GM12878 (cell line): Measurements from ENCODE around the gene NRTN. TPM values are rescaled to one million over a fixed set of nuclear protein-coding genes. Genes with fewer than 3 reads are reported as not detected.
"Not testable (repeated sequence)": the region's sequence is repeated elsewhere in the genome, so short reads cannot be mapped to it uniquely, and the experiment has no call there.

Experiments
- ATAC-seq: fragments of 200-7000 bp; cut with Tn5 transposase; 3 replicates; pipeline ENCODE4 v1.9.1; 2020; ENCODE audit warnings: mild to moderate bottlenecking, moderate library complexity
- BruUV-seq: library from RNA; stranded (reverse); fragments of 400-500 nt; replicated peaks from 2 replicates; lab custom pipeline; 2021; lab: Mats Ljungman, UMichigan
- CTCF ChIA-PET: fragments of 300-600 bp; sonication (Branson Sonifier 250); formaldehyde crosslinking; extraction: SDS; loops from one replicate; lab custom pipeline; 2021; ENCODE audit warnings: inconsistent platforms; lab: Yijun Ruan, JAX
- POLR2A ChIA-PET: fragments of 350-600 bp; formaldehyde crosslinking; extraction: SDS; loops from one replicate; lab custom pipeline; 2021; ENCODE audit warnings: inconsistent platforms; lab: Charles Lee
- RAD21 ChIA-PET: fragments of 300-600 bp; sonication (Branson Sonifier 250); formaldehyde crosslinking; loops from one replicate; lab custom pipeline; 2023; ENCODE audit warnings: antibody characterized with exemption; ENCODE audit not compliant: unreplicated experiment; lab: Charles Lee
- SMC1A ChIA-PET: fragments of 300-600 bp; sonication (Branson Sonifier 250); formaldehyde crosslinking; loops from one replicate; lab custom pipeline; 2023; ENCODE audit not compliant: unreplicated experiment, uncharacterized antibody; lab: Charles Lee
- DNase-seq: peaks from one replicate; pipeline ENCODE4 v3.0.0-alpha.2; 2011; ENCODE audit warnings: low read depth, low spot score
- FAIRE-seq: peaks from 3 replicates; lab custom pipeline; 2011; peaks lifted over from hg19 to GRCh38; lab: Jason Lieb, UNC
- H2AFZ ChIP-seq: 2 replicates; pipeline ENCODE4 v1.6.0; 2011; ENCODE audit warnings: low read depth, low read length, control low read depth; ENCODE audit not compliant: control insufficient read depth
- H3K27ac ChIP-seq: 2 replicates; pipeline ENCODE4 v1.5.1; 2011; ENCODE audit warnings: control low read depth; ENCODE audit not compliant: control insufficient read depth, insufficient read depth
- H3K27me3 ChIP-seq, 2 experiments: replicated peaks in 1 of 2; 2 replicates each; pipeline versions ENCODE4 v1.6.0 to v1.6.1; 2011; ENCODE audit warnings: low read length in 1 of 2; ENCODE audit not compliant: control insufficient read depth in 2 of 2, insufficient read depth in 2 of 2
- H3K36me3 ChIP-seq, 2 experiments: 2 replicates each; pipeline ENCODE4 v1.5.1; 2011; ENCODE audit warnings: low read length in 1 of 2; ENCODE audit not compliant: control insufficient read depth in 2 of 2, insufficient read depth in 2 of 2
- H3K4me1 ChIP-seq: 2 replicates; pipeline ENCODE4 v1.6.1; 2011; ENCODE audit warnings: mild to moderate bottlenecking, low read length, moderate library complexity, mixed read lengths; ENCODE audit not compliant: control insufficient read depth, insufficient read depth
- H3K4me2 ChIP-seq: 2 replicates; pipeline ENCODE4 v1.6.0; 2011; ENCODE audit warnings: control low read depth; ENCODE audit not compliant: control insufficient read depth, insufficient read depth
- H3K4me3 ChIP-seq: fragments of 200-600 bp; sonication (generic); 2 replicates; pipeline ENCODE4 v1.5.1; 2016
- H3K79me2 ChIP-seq: 2 replicates; pipeline ENCODE4 v1.6.0; 2011; ENCODE audit warnings: low read length; ENCODE audit not compliant: control insufficient read depth, insufficient read depth
- H3K9ac ChIP-seq: 2 replicates; pipeline ENCODE4 v1.8.0; 2011; ENCODE audit warnings: low read length, control low read depth, mixed read lengths; ENCODE audit not compliant: control insufficient read depth, insufficient read depth
- H3K9me3 ChIP-seq: replicated peaks from 3 replicates; pipeline ENCODE4 v1.5.1; 2011; ENCODE audit warnings: mild to moderate bottlenecking, low read length; ENCODE audit not compliant: control insufficient read depth, insufficient read depth
- H4K20me1 ChIP-seq: 2 replicates; pipeline ENCODE4 v1.6.0; 2011; ENCODE audit not compliant: control insufficient read depth, insufficient read depth
- YY1 ChIP-seq: IDR thresholded peaks from 2 replicates; pipeline ENCODE4 v1.6.1; 2011; ENCODE audit warnings: low read depth, mild to moderate bottlenecking, low read length
- ZNF384 ChIP-seq: IDR thresholded peaks from 2 replicates; pipeline ENCODE4 v1.6.1; 2012; ENCODE audit warnings: low read depth, mild to moderate bottlenecking, low read length, improper control_type of control experiment, borderline replicate concordance
- WGBS: methylation state at CpG from one replicate; pipeline ENCODE4 v1.1.6; 2016; ENCODE audit warnings: low lambda C conversion rate; ENCODE audit not compliant: insufficient replicate concordance, insufficient coverage; ENCODE audit errors: missing lambda C conversion rate; 5-methylcytosine and 5-hydroxymethylcytosine counted together
- in situ Hi-C: fragments of 300-500 bp; cut with MboI; formaldehyde crosslinking; loops from 9 replicates; pipeline ENCODE4 v1.14.3; 2018; ENCODE audit warnings: mixed read lengths
- intact Hi-C: fragments of 100-400 bp; cut with micrococcal nuclease; formaldehyde crosslinking; loops from one replicate; pipeline ENCODE4 v1.14.2; 2022; ENCODE audit not compliant: unreplicated experiment
- polyA plus RNA-seq, 11 experiments: library from polyadenylated mRNA; depleted of rRNA in 4 of 11; unstranded in 6 of 11; stranded (reverse) in 5 of 11; fragments of >200 nt; fragmentation: Nextera tagmentation in 4 of 11; fragmentation: Illumina TruSeq in 1 of 11; extraction: Ambion mirVana in 4 of 11; extraction: Trizol in 1 of 11; gene quantifications; 1 replicate in 1 of 11; 2 replicates in 10 of 11; pipeline versions ENCODE4 v1.2.1 to v1.2.3, GENCODE V29; 2011 to 2016; ENCODE audit warnings: inconsistent platforms in 2 of 11, missing spikeins in 2 of 11, low read depth in 1 of 11
- total RNA-seq, 4 experiments: library from RNA; depleted of rRNA in 3 of 4; stranded (reverse); fragments of >200 nt in 3 of 4; fragmentation: Illumina TruSeq in 1 of 4; extraction: Trizol in 1 of 4; gene quantifications; 2 replicates each; pipeline versions ENCODE4 v1.2.1 to v1.2.3, GENCODE V29; 2013 to 2021
- TF ChIP-seq, protein P1 (sequence below): fragments of 150-350 bp; IDR thresholded peaks from 2 replicates; pipeline ENCODE4 v1.6.1; 2016; ENCODE audit warnings: low read depth, low read length

Gene NRTN
- total and polyA plus RNA-seq, 10 of the 15 experiments (the other 5 are each of a cell fraction or from before 2014, with no cell fraction given) = not detected

DNA sequence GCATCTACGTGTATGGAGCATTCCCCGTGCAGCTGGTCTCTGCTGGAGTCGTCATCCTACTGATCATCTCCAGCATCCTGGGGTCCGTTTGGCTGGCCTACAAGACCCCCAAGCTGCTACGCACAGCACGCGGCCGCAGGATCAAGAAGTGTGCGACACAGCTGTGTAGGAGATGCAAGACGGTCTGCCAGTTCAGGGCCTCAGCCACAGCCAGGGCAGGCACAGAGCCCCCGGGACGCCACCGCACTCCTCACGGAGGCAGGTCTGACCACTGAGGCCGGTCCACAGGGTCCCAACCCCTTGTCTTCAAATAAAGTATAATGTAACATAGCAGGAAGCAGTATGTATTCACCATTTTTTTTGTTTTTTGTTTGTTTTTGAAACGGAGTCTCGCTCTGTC, 26.5 kb upstream of the NRTN start:
- H3K79me2 ChIP-seq = no peaks in the 10 kb centered on the region
- H3K4me3 ChIP-seq = no peak overlapping the region
- H3K27ac ChIP-seq = no peak overlapping the region
- no peaks in the 10 kb centered on the region for H4K20me1 ChIP-seq
- H3K4me1 ChIP-seq = no peaks in the 10 kb centered on the region
- H2AFZ ChIP-seq = no peak overlapping the region
- H3K4me2 ChIP-seq = no peak overlapping the region
- CTCF ChIA-PET = no interaction called here
- no peaks in the 10 kb centered on the region for H3K9me3 ChIP-seq
- SMC1A ChIA-PET = no interaction called here
- FAIRE-seq (no peak), DNase-seq (no peak), ATAC-seq (no peak)
- BruUV-seq = no TSS peak
- intact Hi-C loops (no loop called here), in situ Hi-C loops (no loop called here)
- POLR2A ChIA-PET = no interaction called here
- TF ChIP-seq ZNF384 = no peak
- TF ChIP-seq YY1 = no peak
- TF ChIP-seq, protein P1, sequence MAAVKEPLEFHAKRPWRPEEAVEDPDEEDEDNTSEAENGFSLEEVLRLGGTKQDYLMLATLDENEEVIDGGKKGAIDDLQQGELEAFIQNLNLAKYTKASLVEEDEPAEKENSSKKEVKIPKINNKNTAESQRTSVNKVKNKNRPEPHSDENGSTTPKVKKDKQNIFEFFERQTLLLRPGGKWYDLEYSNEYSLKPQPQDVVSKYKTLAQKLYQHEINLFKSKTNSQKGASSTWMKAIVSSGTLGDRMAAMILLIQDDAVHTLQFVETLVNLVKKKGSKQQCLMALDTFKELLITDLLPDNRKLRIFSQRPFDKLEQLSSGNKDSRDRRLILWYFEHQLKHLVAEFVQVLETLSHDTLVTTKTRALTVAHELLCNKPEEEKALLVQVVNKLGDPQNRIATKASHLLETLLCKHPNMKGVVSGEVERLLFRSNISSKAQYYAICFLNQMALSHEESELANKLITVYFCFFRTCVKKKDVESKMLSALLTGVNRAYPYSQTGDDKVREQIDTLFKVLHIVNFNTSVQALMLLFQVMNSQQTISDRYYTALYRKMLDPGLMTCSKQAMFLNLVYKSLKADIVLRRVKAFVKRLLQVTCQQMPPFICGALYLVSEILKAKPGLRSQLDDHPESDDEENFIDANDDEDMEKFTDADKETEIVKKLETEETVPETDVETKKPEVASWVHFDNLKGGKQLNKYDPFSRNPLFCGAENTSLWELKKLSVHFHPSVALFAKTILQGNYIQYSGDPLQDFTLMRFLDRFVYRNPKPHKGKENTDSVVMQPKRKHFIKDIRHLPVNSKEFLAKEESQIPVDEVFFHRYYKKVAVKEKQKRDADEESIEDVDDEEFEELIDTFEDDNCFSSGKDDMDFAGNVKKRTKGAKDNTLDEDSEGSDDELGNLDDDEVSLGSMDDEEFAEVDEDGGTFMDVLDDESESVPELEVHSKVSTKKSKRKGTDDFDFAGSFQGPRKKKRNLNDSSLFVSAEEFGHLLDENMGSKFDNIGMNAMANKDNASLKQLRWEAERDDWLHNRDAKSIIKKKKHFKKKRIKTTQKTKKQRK = no peak
- peaks cover 0 to 2% of the 10 kb centered on the region in 2 experiments; a peak in 2 of 4 replicates for H3K36me3 ChIP-seq
- H3K27me3 ChIP-seq = no peaks in the 10 kb centered on the region
- whole genome bisulfite sequencing = 78% methylated on average over 17 of the region's 17 CpGs
- no peak overlapping the region for H3K9ac ChIP-seq
- RAD21 ChIA-PET = no interaction called here

DNA sequence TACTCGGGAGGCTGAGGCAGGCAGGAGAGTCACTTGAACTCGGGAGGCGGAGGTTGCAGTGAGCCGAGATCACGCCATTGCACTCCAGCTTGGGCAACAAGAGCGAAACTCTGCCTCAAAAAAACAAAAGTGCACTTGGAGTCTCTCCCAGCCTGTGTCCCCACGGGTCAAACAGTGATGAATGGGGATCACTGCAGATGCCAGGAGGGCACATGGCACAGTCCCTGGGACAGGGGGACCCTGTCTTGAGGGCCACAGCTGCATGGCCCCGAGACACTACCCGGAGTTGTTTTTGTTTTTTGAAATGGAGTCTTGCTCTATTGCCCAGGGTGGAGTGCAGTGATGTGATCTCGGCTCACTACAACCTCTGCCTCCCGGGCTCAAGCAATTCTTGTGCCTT, 24.0 kb upstream of the NRTN start:
- H4K20me1 ChIP-seq, H3K9ac ChIP-seq, POLR2A ChIA-PET, H2AFZ ChIP-seq, H3K9me3 ChIP-seq, DNase-seq, RAD21 ChIA-PET, H3K27me3 ChIP-seq, FAIRE-seq, BruUV-seq, H3K36me3 ChIP-seq, H3K4me2 ChIP-seq, H3K27ac ChIP-seq, H3K4me3 ChIP-seq, SMC1A ChIA-PET, H3K79me2 ChIP-seq, ATAC-seq, intact Hi-C loops, H3K4me1 ChIP-seq, in situ Hi-C loops: not testable (repeated sequence)
- WGBS = 87% methylated on average over 11 of the region's 11 CpGs
- CTCF ChIA-PET = interaction anchor here (1.5 kb wide), 1 partner anchor 23 kb away, joined by 7 read pairs; no protein-coding TSS in a partner anchor
